HEK293 (cell line): ENCODE results near the gene LMTK3.

ENCODE experiments used
- CTCF ChIA-PET: fragments of 350-600 bp; formaldehyde crosslinking; extraction: SDS; loops from one replicate; lab custom pipeline; 2021; ENCODE audit warnings: antibody characterized with exemption; lab: Yijun Ruan, JAX
- POLR2A ChIA-PET: fragments of 300-600 bp; formaldehyde crosslinking; extraction: SDS; loops from one replicate; lab custom pipeline; 2020; ENCODE audit warnings: antibody characterized with exemption, inconsistent platforms; lab: Yijun Ruan, JAX
- H3K27ac ChIP-seq: fragments of 200-500 bp; sonication (Bioruptor generic); 2 replicates; pipeline ENCODE4 v1.5.1; 2014; ENCODE audit warnings: low read depth, low read length, control low read depth, inconsistent platforms; ENCODE audit errors: extremely low read depth
- H3K36me3 ChIP-seq, 2 experiments: fragments of 200-500 bp in 1 of 2; sonication (Bioruptor generic) in 1 of 2; 1 replicate in 1 of 2; 2 replicates in 1 of 2; pipeline ENCODE4 v1.5.1; 2014 to 2017; ENCODE audit warnings: inconsistent platforms in 2 of 2, low read length in 2 of 2; ENCODE audit not compliant: control insufficient read depth in 2 of 2, insufficient read depth in 1 of 2
- H3K4me1 ChIP-seq: fragments of 200-500 bp; sonication (Bioruptor generic); 2 replicates; pipeline ENCODE4 v1.5.1; 2014; ENCODE audit warnings: mild to moderate bottlenecking, low read length, inconsistent platforms; ENCODE audit not compliant: control insufficient read depth, insufficient read depth
- H3K4me3 ChIP-seq: 2 replicates; pipeline ENCODE4 v1.5.1; 2011; ENCODE audit warnings: low read depth, mild to moderate bottlenecking, control low read depth, low read length, moderate library complexity
- H3K9me3 ChIP-seq: fragments of 200-500 bp; sonication (Bioruptor generic); 2 replicates; pipeline ENCODE4 v1.5.1; 2014; ENCODE audit warnings: low read depth, low read length, inconsistent platforms; ENCODE audit not compliant: control insufficient read depth, insufficient read depth
- BCL11A ChIP-seq: fragments of 450-650 bp; formaldehyde crosslinking; IDR thresholded peaks from 2 replicates; pipeline ENCODE4 v1.5.1; 2016; ENCODE audit warnings: low read depth, missing biosample characterization, missing genetic modification characterization
- BCL11B ChIP-seq: fragments of 450-650 bp; formaldehyde crosslinking; IDR thresholded peaks from 2 replicates; pipeline ENCODE4 v1.5.1; 2016; ENCODE audit warnings: low read depth, missing biosample characterization, missing genetic modification characterization
- CTCF ChIP-seq: fragments of 450-650 bp; formaldehyde crosslinking; IDR thresholded peaks from 2 replicates; pipeline ENCODE4 v1.5.1; 2016; ENCODE audit warnings: missing biosample characterization, missing genetic modification characterization
- HOXC10 ChIP-seq: sonication (generic); formaldehyde crosslinking; IDR thresholded peaks from 2 replicates; pipeline ENCODE4 v1.8.1; 2023; ENCODE audit warnings: mild to moderate bottlenecking, missing genetic modification reagents
- MEIS1 ChIP-seq: sonication (generic); formaldehyde crosslinking; IDR thresholded peaks from 2 replicates; pipeline ENCODE4 v1.8.1; 2022; ENCODE audit warnings: missing genetic modification reagents, mild to moderate bottlenecking, borderline replicate concordance
- MYNN ChIP-seq: fragments of 450-650 bp; formaldehyde crosslinking; IDR thresholded peaks from 2 replicates; pipeline ENCODE4 v1.5.1; 2016; ENCODE audit warnings: missing biosample characterization, missing genetic modification characterization, borderline replicate concordance
- YY2 ChIP-seq: fragments of 450-650 bp; formaldehyde crosslinking; IDR thresholded peaks from 2 replicates; pipeline ENCODE4 v1.5.1; 2016; ENCODE audit warnings: missing biosample characterization, missing genetic modification characterization
- ZBTB7A ChIP-seq: fragments of 450-650 bp; formaldehyde crosslinking; IDR thresholded peaks from 2 replicates; pipeline ENCODE4 v1.5.1; 2016; ENCODE audit warnings: low read depth, missing biosample characterization, missing genetic modification characterization
- ZFP41 ChIP-seq: fragments of 450-650 bp; formaldehyde crosslinking; IDR thresholded peaks from 2 replicates; pipeline ENCODE4 v1.5.1; 2016; ENCODE audit warnings: missing biosample characterization, missing genetic modification characterization, borderline replicate concordance
- ZNF155 ChIP-seq: fragments of 450-650 bp; formaldehyde crosslinking; IDR thresholded peaks from 2 replicates; pipeline ENCODE4 v1.5.1; 2016; ENCODE audit warnings: missing biosample characterization, missing genetic modification characterization
- ZNF280D ChIP-seq: fragments of 450-650 bp; formaldehyde crosslinking; IDR thresholded peaks from 2 replicates; pipeline ENCODE4 v1.5.1; 2016; ENCODE audit warnings: missing biosample characterization, missing genetic modification characterization
- ZNF366 ChIP-seq: fragments of 450-650 bp; formaldehyde crosslinking; conservative IDR thresholded peaks from 2 replicates; pipeline ENCODE4 v1.5.1; 2016; ENCODE audit warnings: missing biosample characterization, missing genetic modification characterization
- ZNF473 ChIP-seq: fragments of 450-650 bp; formaldehyde crosslinking; IDR thresholded peaks from 2 replicates; pipeline ENCODE4 v1.5.1; 2017; ENCODE audit warnings: missing biosample characterization, missing genetic modification characterization
- ZNF510 ChIP-seq: fragments of 450-650 bp; formaldehyde crosslinking; IDR thresholded peaks from 2 replicates; pipeline ENCODE4 v1.5.1; 2018; ENCODE audit warnings: mild to moderate bottlenecking, missing genetic modification characterization, missing biosample characterization; ENCODE audit not compliant: insufficient replicate concordance
- ZNF530 ChIP-seq: fragments of 450-650 bp; formaldehyde crosslinking; IDR thresholded peaks from 2 replicates; pipeline ENCODE4 v1.5.1; 2016; ENCODE audit warnings: low read depth, missing biosample characterization, missing genetic modification characterization
- ZNF571 ChIP-seq: fragments of 450-650 bp; formaldehyde crosslinking; IDR thresholded peaks from 2 replicates; pipeline ENCODE4 v1.5.0; 2017; ENCODE audit warnings: missing biosample characterization, missing genetic modification characterization
- ZNF580 ChIP-seq: fragments of 450-650 bp; formaldehyde crosslinking; IDR thresholded peaks from 2 replicates; pipeline ENCODE4 v1.5.1; 2016; ENCODE audit warnings: missing biosample characterization, missing genetic modification characterization
- ZNF639 ChIP-seq: fragments of 450-650 bp; formaldehyde crosslinking; IDR thresholded peaks from 2 replicates; pipeline ENCODE4 v1.5.1; 2016; ENCODE audit warnings: missing biosample characterization, missing genetic modification characterization
- ZNF645 ChIP-seq: fragments of 450-650 bp; formaldehyde crosslinking; IDR thresholded peaks from 2 replicates; pipeline ENCODE4; 2016; ENCODE audit warnings: missing biosample characterization, missing genetic modification characterization
- ZNF704 ChIP-seq: fragments of 450-650 bp; formaldehyde crosslinking; IDR thresholded peaks from 2 replicates; pipeline ENCODE4 v1.5.1; 2016; ENCODE audit warnings: missing biosample characterization, missing genetic modification characterization
- ZNF747 ChIP-seq: fragments of 450-650 bp; formaldehyde crosslinking; IDR thresholded peaks from 2 replicates; pipeline ENCODE4 v1.5.1; 2016; ENCODE audit warnings: missing biosample characterization, missing genetic modification characterization
- ZNF76 ChIP-seq: fragments of 450-650 bp; formaldehyde crosslinking; IDR thresholded peaks from 2 replicates; pipeline ENCODE4; 2016; ENCODE audit warnings: low read depth, missing biosample characterization, missing genetic modification characterization, borderline replicate concordance
- ZNF777 ChIP-seq: fragments of 450-650 bp; formaldehyde crosslinking; IDR thresholded peaks from 2 replicates; pipeline ENCODE4 v1.5.1; 2017; ENCODE audit warnings: missing biosample characterization, missing genetic modification characterization, borderline replicate concordance
- ZSCAN5A ChIP-seq: fragments of 450-650 bp; formaldehyde crosslinking; IDR thresholded peaks from 2 replicates; pipeline ENCODE4 v1.5.1; 2016; ENCODE audit warnings: missing biosample characterization, missing genetic modification characterization

The LMTK3 gene

GRCh38 chr19:48445606-48446481 is 65.8 kb downstream of the LMTK3 start, which contains the start of gene GRWD1:
Gene GRWD1 (plus strand): TSS chr19:48445983. CDS start chr19:48446006, 23 bp downstream.
- peaks cover 8% of the 10 kb centered on the region for H3K4me1 ChIP-seq
- no peaks in the 10 kb centered on the region for H3K9me3 ChIP-seq
- ChIA-PET POLR2A (interaction anchor here (1.0 to 1.5 kb wide), 6 partner anchors 24 to 124 kb away, joined by 3 to 14 read pairs (median 5); partner anchors contain the start of genes GRIN2D, KDELR1, SYNGR4 and TMEM143), CTCF (interaction anchor here (0.6 to 2.8 kb wide), 6 partner anchors 54 to 177 kb away, joined by 3 to 13 read pairs (median 4); partner anchors contain the start of gene KDELR1)
- H3K4me3 ChIP-seq = peak within 1 kb of the TSS; percentile 88
- H3K27ac ChIP-seq = peak within 1 kb of the TSS; percentile 65
- peaks cover 37 to 42% of the 10 kb centered on the region in 2 experiments for H3K36me3 ChIP-seq
- TF ChIP-seq HOXC10 (CRISPR knock-in tag) (no peak), ZNF777 (no peak), CTCF (tag by site-specific recombination) (peak; percentile 18; the same call in 1 of the 2 replicates), ZNF571 (tag by site-specific recombination) (no peak), ZNF747 (tag by site-specific recombination) (no peak), ZSCAN5A (tag by site-specific recombination) (no peak), ZNF530 (no peak), ZNF510 (tag by site-specific recombination) (no peak), ZNF639 (no peak), BCL11A (tag by site-specific recombination) (no peak), ZNF645 (tag by site-specific recombination) (no peak), ZNF280D (no peak), MEIS1 (CRISPR knock-in tag) (no peak), ZNF704 (tag by site-specific recombination) (0 out of 2 replicates have a peak, but pooled peaks have one; percentile 41), ZNF580 (tag by site-specific recombination) (peak; percentile 79), ZNF155 (tag by site-specific recombination) (no peak), ZBTB7A (tag by site-specific recombination) (no peak), YY2 (tag by site-specific recombination) (peak; percentile 95), ZNF76 (peak; percentile 92), MYNN (tag by site-specific recombination) (no peak), ZFP41 (tag by site-specific recombination) (no peak), ZNF473 (tag by site-specific recombination) (no peak), ZNF366 (tag by site-specific recombination) (peak; percentile 58), BCL11B (no peak)
